Memory B cell (primary cell): Measurements from ENCODE around the gene MAN1A1.

Experiments
- ATAC-seq: fragments of 150-1000 bp; cut with Tn5 transposase; 2 replicates; pipeline ENCODE4 v1.10.0; 2021; ENCODE audit warnings: low read depth, mild to moderate bottlenecking, moderate library complexity
- DNase-seq, 2 donors: peaks; one replicate each; pipeline ENCODE4 v3.0.0; 2022; ENCODE audit warnings: low spot score in 2 of 2
- H3K27ac Mint-ChIP-seq: one replicate; pipeline ENCODE4 v1.8.0; 2022; ENCODE audit warnings: mild to moderate bottlenecking, moderate library complexity, mixed read lengths
- H3K27me3 Mint-ChIP-seq: one replicate; pipeline ENCODE4 v1.8.0; 2022; ENCODE audit warnings: mixed read lengths
- H3K36me3 Mint-ChIP-seq: one replicate; pipeline ENCODE4 v1.8.0; 2022; ENCODE audit warnings: mild to moderate bottlenecking, mixed read lengths
- H3K4me1 Mint-ChIP-seq: one replicate; pipeline ENCODE4 v1.8.0; 2022; ENCODE audit warnings: mixed read lengths
- H3K4me3 Mint-ChIP-seq: one replicate; pipeline ENCODE4 v1.8.0; 2022; ENCODE audit warnings: mild to moderate bottlenecking, moderate library complexity, mixed read lengths
- H3K9me3 Mint-ChIP-seq: one replicate; pipeline ENCODE4 v1.8.0; 2022; ENCODE audit warnings: mixed read lengths

The MAN1A1 gene

GRCh38 chr6:119200512-119201175 is 148.9 kb downstream of the MAN1A1 start:
- ATAC-seq, result no peak
- Mint-ChIP-seq H3K36me3 (peaks cover 35% of the 10 kb centered on the region), H3K9me3 (no peaks in the 10 kb centered on the region), H3K4me3 (no peak overlapping the region), H3K27ac (no peak overlapping the region), H3K27me3 (no peaks in the 10 kb centered on the region), H3K4me1 (no peaks in the 10 kb centered on the region)
- DNase-seq, result no peak

GRCh38 chr6:119197271-119197670 is 152.3 kb downstream of the MAN1A1 start:
- H3K36me3 Mint-ChIP-seq, result peaks cover 26% of the 10 kb centered on the region
- H3K9me3 Mint-ChIP-seq, result no peaks in the 10 kb centered on the region
- no peaks in the 10 kb centered on the region for H3K27me3 Mint-ChIP-seq
- DNase-seq, result no peak
- H3K4me3 Mint-ChIP-seq, result no peak overlapping the region
- H3K27ac Mint-ChIP-seq, result no peak overlapping the region
- no peaks in the 10 kb centered on the region for H3K4me1 Mint-ChIP-seq
- ATAC-seq, result no peak

GRCh38 chr6:119196715-119197114 is 152.8 kb downstream of the MAN1A1 start:
- Mint-ChIP-seq H3K4me1 (no peaks in the 10 kb centered on the region), H3K27me3 (no peaks in the 10 kb centered on the region), H3K4me3 (no peak overlapping the region), H3K36me3 (peaks cover 28% of the 10 kb centered on the region), H3K27ac (no peak overlapping the region), H3K9me3 (no peaks in the 10 kb centered on the region)
- no peak for DNase-seq
- ATAC-seq, result no peak

GRCh38 chr6:119195848-119196247 is 153.7 kb downstream of the MAN1A1 start:
- Mint-ChIP-seq H3K4me1 (no peaks in the 10 kb centered on the region), H3K27ac (no peak overlapping the region), H3K27me3 (no peaks in the 10 kb centered on the region), H3K4me3 (no peak overlapping the region), H3K9me3 (no peaks in the 10 kb centered on the region), H3K36me3 (peaks cover 25% of the 10 kb centered on the region)
- DNase-seq (no peak), ATAC-seq (no peak)

GRCh38 chr6:119195204-119195603 is 154.4 kb downstream of the MAN1A1 start:
- H3K4me1 Mint-ChIP-seq, result no peaks in the 10 kb centered on the region

GRCh38 chr6:119193707-119194106 is 155.9 kb downstream of the MAN1A1 start:
- H3K27ac Mint-ChIP-seq, result no peak overlapping the region
- no peaks in the 10 kb centered on the region for H3K27me3 Mint-ChIP-seq
- DNase-seq, result no peak
- no peak overlapping the region for H3K4me3 Mint-ChIP-seq
- ATAC-seq, result no peak
- H3K9me3 Mint-ChIP-seq, result no peaks in the 10 kb centered on the region
- H3K4me1 Mint-ChIP-seq, result no peaks in the 10 kb centered on the region
- H3K36me3 Mint-ChIP-seq, result peaks cover 26% of the 10 kb centered on the region

More at GRCh38 chr6:119195204-119195603, 154.4 kb downstream of the MAN1A1 start:
- Mint-ChIP-seq H3K9me3 (no peaks in the 10 kb centered on the region), H3K27me3 (no peaks in the 10 kb centered on the region), H3K4me3 (no peak overlapping the region), H3K27ac (no peak overlapping the region), H3K36me3 (peaks cover 24% of the 10 kb centered on the region)
- DNase-seq, result no peak
- ATAC-seq, result no peak

- DNase-seq (no peak), ATAC-seq (no peak)
- Mint-ChIP-seq H3K4me1 (no peaks in the 10 kb centered on the region), H3K4me3 (no peak overlapping the region), H3K27ac (no peak overlapping the region), H3K27me3 (no peaks in the 10 kb centered on the region), H3K36me3 (peaks cover 22% of the 10 kb centered on the region), H3K9me3 (no peaks in the 10 kb centered on the region)
These were observed 157.4 kb downstream of the MAN1A1 start for GRCh38 chr6:119192200-119192599.

- Mint-ChIP-seq H3K27ac (no peak overlapping the region), H3K27me3 (no peaks in the 10 kb centered on the region), H3K9me3 (no peaks in the 10 kb centered on the region), H3K4me3 (no peak overlapping the region), H3K36me3 (peaks cover 14% of the 10 kb centered on the region), H3K4me1 (no peaks in the 10 kb centered on the region)
- DNase-seq (no peak), ATAC-seq (no peak)
These were observed 159.4 kb downstream of the MAN1A1 start for GRCh38 chr6:119190176-119190575.

- no peak for ATAC-seq
- H3K4me1 Mint-ChIP-seq, result no peaks in the 10 kb centered on the region
- H3K27ac Mint-ChIP-seq, result no peak overlapping the region
- no peaks in the 10 kb centered on the region for H3K9me3 Mint-ChIP-seq
- H3K4me3 Mint-ChIP-seq, result no peak overlapping the region
- no peaks in the 10 kb centered on the region for H3K27me3 Mint-ChIP-seq
- no peak for DNase-seq
- H3K36me3 Mint-ChIP-seq, result peaks cover 13% of the 10 kb centered on the region
These were observed 160.1 kb downstream of the MAN1A1 start for GRCh38 chr6:119189498-119189897.

GRCh38 chr6:119187596-119187995 is 162.0 kb downstream of the MAN1A1 start:
- no peak overlapping the region for H3K27ac Mint-ChIP-seq
- no peak overlapping the region for H3K4me3 Mint-ChIP-seq
- no peaks in the 10 kb centered on the region for H3K27me3 Mint-ChIP-seq
- ATAC-seq, result no peak
- no peaks in the 10 kb centered on the region for H3K9me3 Mint-ChIP-seq
- H3K4me1 Mint-ChIP-seq, result no peaks in the 10 kb centered on the region
- peaks cover 17% of the 10 kb centered on the region for H3K36me3 Mint-ChIP-seq
- no peak for DNase-seq

GRCh38 chr6:119186490-119186889 is 163.1 kb downstream of the MAN1A1 start:
- Mint-ChIP-seq H3K36me3 (peaks cover 21% of the 10 kb centered on the region), H3K27me3 (no peaks in the 10 kb centered on the region), H3K9me3 (no peaks in the 10 kb centered on the region), H3K4me3 (no peak overlapping the region), H3K27ac (no peak overlapping the region), H3K4me1 (no peaks in the 10 kb centered on the region)
- ATAC-seq, result no peak
- DNase-seq, result no peak

GRCh38 chr6:119184008-119184648 is 165.4 kb downstream of the MAN1A1 start:
- Mint-ChIP-seq H3K27me3 (no peaks in the 10 kb centered on the region), H3K9me3 (no peaks in the 10 kb centered on the region), H3K27ac (no peak overlapping the region), H3K4me1 (no peaks in the 10 kb centered on the region), H3K4me3 (no peak overlapping the region), H3K36me3 (peaks cover 21% of the 10 kb centered on the region)
- ATAC-seq, result no peak
- DNase-seq, result no peak

GRCh38 chr6:119183457-119183856 is 166.1 kb downstream of the MAN1A1 start:
- no peak for DNase-seq
- H3K27ac Mint-ChIP-seq, result no peak overlapping the region
- no peaks in the 10 kb centered on the region for H3K27me3 Mint-ChIP-seq
- no peak for ATAC-seq
- H3K4me1 Mint-ChIP-seq, result no peaks in the 10 kb centered on the region
- H3K4me3 Mint-ChIP-seq, result no peak overlapping the region
- H3K36me3 Mint-ChIP-seq, result peaks cover 21% of the 10 kb centered on the region
- no peaks in the 10 kb centered on the region for H3K9me3 Mint-ChIP-seq

GRCh38 chr6:119182875-119183274 is 166.7 kb downstream of the MAN1A1 start:
- Mint-ChIP-seq H3K27ac (no peak overlapping the region), H3K36me3 (peaks cover 21% of the 10 kb centered on the region), H3K4me3 (no peak overlapping the region), H3K4me1 (no peaks in the 10 kb centered on the region), H3K9me3 (no peaks in the 10 kb centered on the region), H3K27me3 (no peaks in the 10 kb centered on the region)
- DNase-seq (no peak), ATAC-seq (no peak)
